K562 (cell line): ENCODE data around the gene BMI1. TPM values are rescaled to one million over a fixed set of nuclear protein-coding genes. Genes with fewer than 3 reads are reported as not detected.
A peak's percentile ranks its signal among the peaks of the same experiment; 100 is the strongest.

Experiments
- DACH1 ChIP-seq: fragments of 450-650 bp; IDR thresholded peaks from 2 replicates; pipeline ENCODE4 v1.6.1; 2018; ENCODE audit not compliant: partially characterized antibody
- FOSL1 ChIP-seq: fragments of 200-800 bp; sonication (Bioruptor generic); conservative IDR thresholded peaks from 2 replicates; pipeline ENCODE4 v1.6.1; 2016; ENCODE audit warnings: missing genetic modification characterization, missing compliant biosample characterization
- FOXA3 ChIP-seq, 2 experiments: fragments of 450-650 bp in 1 of 2; sonication (generic) in 1 of 2; formaldehyde crosslinking; IDR thresholded peaks in 1 of 2; conservative IDR thresholded peaks in 1 of 2; 2 replicates each; pipeline versions ENCODE4 v1.4.0 to v1.8.0; 2020 to 2022; ENCODE audit warnings: mild to moderate bottlenecking in 2 of 2, missing genetic modification reagents in 1 of 2
- FUS ChIP-seq: fragments of 200-400 bp; formaldehyde crosslinking; optimal IDR thresholded peaks from 2 replicates; pipeline ENCODE3; 2017; ENCODE audit warnings: low read depth, low read length
- HINFP ChIP-seq: fragments of 450-650 bp; conservative IDR thresholded peaks from 2 replicates; pipeline ENCODE4 v1.6.1; 2016; ENCODE audit warnings: missing genetic modification characterization, low read depth, mild to moderate bottlenecking, control low read depth, missing compliant biosample characterization
- HMGXB4 ChIP-seq: sonication (generic); formaldehyde crosslinking; IDR thresholded peaks from 2 replicates; pipeline ENCODE4 v1.8.1; 2023; ENCODE audit warnings: mild to moderate bottlenecking, missing genetic modification reagents
- IRF2 ChIP-seq: sonication (generic); formaldehyde crosslinking; IDR thresholded peaks from 2 replicates; pipeline ENCODE4 v1.8.1; 2022; ENCODE audit warnings: mild to moderate bottlenecking, missing genetic modification reagents
- NBN ChIP-seq: fragments of 450-650 bp; IDR thresholded peaks from 2 replicates; pipeline ENCODE4 v1.6.1; 2016; ENCODE audit warnings: low read depth, mild to moderate bottlenecking
- RREB1 ChIP-seq: fragments of 250-450 bp; sonication (Bioruptor Pico); IDR thresholded peaks from 2 replicates; pipeline ENCODE4 v1.4.0; 2020
- SMARCC2 ChIP-seq: fragments of 450-650 bp; IDR thresholded peaks from 2 replicates; pipeline ENCODE4 v1.6.1; 2017; ENCODE audit warnings: antibody characterized with exemption, moderate library complexity, mild to moderate bottlenecking, low read depth
- TFAM ChIP-seq: fragments of 250-450 bp; sonication (Bioruptor Pico); conservative IDR thresholded peaks from 2 replicates; pipeline ENCODE4 v1.5.0; 2021; ENCODE audit warnings: mild to moderate bottlenecking, moderate library complexity
- THRAP3 ChIP-seq: fragments of 450-650 bp; IDR thresholded peaks from 2 replicates; pipeline ENCODE4 v1.6.1; 2016; ENCODE audit warnings: mild to moderate bottlenecking, inconsistent platforms, borderline replicate concordance
- ZKSCAN8 ChIP-seq: fragments of 200-800 bp; sonication (Bioruptor generic); IDR thresholded peaks from 2 replicates; pipeline ENCODE4 v1.6.1; 2016; ENCODE audit warnings: missing genetic modification characterization, missing compliant biosample characterization
- ZNF584 ChIP-seq: fragments of 200-800 bp; sonication (Bioruptor generic); IDR thresholded peaks from 2 replicates; pipeline ENCODE4 v1.6.1; 2016; ENCODE audit warnings: low read depth, mild to moderate bottlenecking, missing genetic modification characterization, missing compliant biosample characterization
- ZNF79 ChIP-seq: fragments of 250-450 bp; sonication (Bioruptor Pico); IDR thresholded peaks from 2 replicates; pipeline ENCODE4 v1.4.0; 2020; ENCODE audit warnings: low read depth, mild to moderate bottlenecking, moderate library complexity
- polyA plus RNA-seq, 8 experiments: library from polyadenylated mRNA; depleted of rRNA in 4 of 8; stranded (reverse) in 5 of 8; unstranded in 3 of 8; fragments of >200 nt; fragmentation: Nextera tagmentation in 2 of 8; fragmentation: Illumina TruSeq in 1 of 8; extraction: Ambion mirVana in 2 of 8; extraction: Trizol in 1 of 8; gene quantifications; 2 replicates each; pipeline versions ENCODE4 v1.2.1 to v1.2.3, GENCODE V29; 2011 to 2014; ENCODE audit warnings: inconsistent platforms in 1 of 8, missing spikeins in 1 of 8
- total RNA-seq, 7 experiments: library from RNA; depleted of rRNA in 6 of 7; stranded (reverse); fragments of >200 nt in 6 of 7; fragmentation: Illumina TruSeq in 2 of 7; extraction: Trizol in 2 of 7; gene quantifications; 2 replicates each; pipeline versions ENCODE4 v1.2.1 to v1.2.3, GENCODE V29; 2011 to 2021; ENCODE audit warnings: low replicate concordance in 1 of 7
- TF ChIP-seq, protein P1 (sequence below): sonication (generic); formaldehyde crosslinking; IDR thresholded peaks from 2 replicates; pipeline ENCODE4 v1.8.1; 2023; ENCODE audit warnings: mild to moderate bottlenecking, missing genetic modification reagents, moderate library complexity

Gene BMI1
- total and polyA plus RNA-seq, 9 of the 15 experiments (the other 6 are each of a cell fraction or from before 2014, with no cell fraction given) = 21.4 to 103 (median 70.8) TPM

- TF ChIP-seq ZKSCAN8 (no peak), FOXA3 (CRISPR knock-in tag; conservative IDR thresholded peaks at IDR 0.05 in 1 of 2, IDR thresholded peaks at IDR 0.05 in 1 of 2) (no peak), ZNF584 (0 out of 2 replicates have a peak, but pooled peaks have one; percentile 45), DACH1 (no peak), FOSL1 (tag) (peak; percentile 30; the same call in 1 of the 2 replicates), TFAM (CRISPR knock-in tag) (no peak), ZNF79 (no peak), HMGXB4 (CRISPR knock-in tag) (peak; percentile 65; the same call in 1 of the 2 replicates), IRF2 (CRISPR knock-in tag) (peak; percentile 72; the same call in 1 of the 2 replicates), RREB1 (no peak), SMARCC2 (no peak), THRAP3 (no peak), NBN (no peak), FUS (peak; percentile 61), HINFP (tag) (no peak)
- TF ChIP-seq, protein P1, sequence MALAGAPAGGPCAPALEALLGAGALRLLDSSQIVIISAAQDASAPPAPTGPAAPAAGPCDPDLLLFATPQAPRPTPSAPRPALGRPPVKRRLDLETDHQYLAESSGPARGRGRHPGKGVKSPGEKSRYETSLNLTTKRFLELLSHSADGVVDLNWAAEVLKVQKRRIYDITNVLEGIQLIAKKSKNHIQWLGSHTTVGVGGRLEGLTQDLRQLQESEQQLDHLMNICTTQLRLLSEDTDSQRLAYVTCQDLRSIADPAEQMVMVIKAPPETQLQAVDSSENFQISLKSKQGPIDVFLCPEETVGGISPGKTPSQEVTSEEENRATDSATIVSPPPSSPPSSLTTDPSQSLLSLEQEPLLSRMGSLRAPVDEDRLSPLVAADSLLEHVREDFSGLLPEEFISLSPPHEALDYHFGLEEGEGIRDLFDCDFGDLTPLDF (CRISPR knock-in tag) = peak; percentile 59; the same call in 1 of the 2 replicates
These were observed 19.7 kb downstream of the BMI1 start (continued) for GRCh38 chr10:22340329-22341189.
